ENCODE data around the gene AQP3. TPM values are rescaled to one million over a fixed set of nuclear protein-coding genes. Genes with fewer than 3 reads are reported as not detected.

Gene AQP3
- total and polyA plus RNA-seq, 2 of the 4 experiments (the other 2 are of a cell fraction), result 3.8 to 12.2 TPM

DNA sequence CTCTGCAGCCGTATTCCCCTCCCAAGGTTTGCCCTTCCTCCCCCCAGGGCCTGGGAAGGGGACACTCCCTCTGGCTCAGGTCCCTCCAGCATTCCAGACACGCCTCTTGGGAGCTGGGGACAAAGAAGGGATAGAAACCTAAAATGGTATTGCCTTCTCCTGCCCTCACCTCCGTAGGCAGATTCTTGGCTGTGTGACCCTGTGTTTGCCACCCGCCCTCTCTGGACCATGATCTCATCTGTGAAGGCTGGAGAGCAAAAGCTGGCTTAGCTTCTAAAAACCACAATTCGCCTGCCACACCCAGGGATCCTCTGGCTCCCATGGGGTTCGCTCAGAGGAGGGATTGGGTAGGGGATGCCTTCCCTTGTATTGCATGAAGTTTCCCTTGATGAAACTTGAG lies 7.7 kb downstream of the AQP3 start:
- ATAC-seq (ENCODE audit: low read depth), result no peak
- no peak overlapping the region for H4K91ac ChIP-seq (ENCODE audit: insufficient read depth, low read depth, low read length)

More for the DNA sequence above, 7.7 kb downstream of the AQP3 start:
- 0 out of 2 replicates have a peak, but pooled peaks cover 4% of the 10 kb centered on the region for H3K9me1 ChIP-seq (ENCODE audit: insufficient read depth, low read length)
- no peak for DNase-seq
- H3K36me3 ChIP-seq (ENCODE audit: control insufficient read depth, insufficient read depth, low read length), result no peaks in the 10 kb centered on the region
- dilution Hi-C loops (cut with HindIII; ENCODE audit: low sequenced_read_pairs, unreplicated experiment) (no loop called here), in situ Hi-C loops (cut with MboI; ENCODE audit: low sequenced_read_pairs) (no loop called here), intact Hi-C loops (cut with micrococcal nuclease) (no loop called here)
- TF ChIP-seq, protein P1, sequence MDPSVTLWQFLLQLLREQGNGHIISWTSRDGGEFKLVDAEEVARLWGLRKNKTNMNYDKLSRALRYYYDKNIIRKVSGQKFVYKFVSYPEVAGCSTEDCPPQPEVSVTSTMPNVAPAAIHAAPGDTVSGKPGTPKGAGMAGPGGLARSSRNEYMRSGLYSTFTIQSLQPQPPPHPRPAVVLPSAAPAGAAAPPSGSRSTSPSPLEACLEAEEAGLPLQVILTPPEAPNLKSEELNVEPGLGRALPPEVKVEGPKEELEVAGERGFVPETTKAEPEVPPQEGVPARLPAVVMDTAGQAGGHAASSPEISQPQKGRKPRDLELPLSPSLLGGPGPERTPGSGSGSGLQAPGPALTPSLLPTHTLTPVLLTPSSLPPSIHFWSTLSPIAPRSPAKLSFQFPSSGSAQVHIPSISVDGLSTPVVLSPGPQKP (IDR thresholded peaks at IDR 0.05; ENCODE audit: borderline replicate concordance, low read depth, low read length), result no peak
- TF ChIP-seq MAFK (IDR thresholded peaks at IDR 0.05; ENCODE audit: low read depth, low read length) (no peak), RAD21 (IDR thresholded peaks at IDR 0.05; ENCODE audit: low read length) (no peak), MXI1 (IDR thresholded peaks at IDR 0.05; ENCODE audit: borderline replicate concordance, low read depth, low read length) (no peak), CEBPB (IDR thresholded peaks at IDR 0.05; ENCODE audit: low read depth, low read length) (no peak), RFX5 (IDR thresholded peaks at IDR 0.05; ENCODE audit: low read depth, low read length) (no peak), NFE2L2 (IDR thresholded peaks at IDR 0.05; ENCODE audit: low read depth, low read length) (no peak), RCOR1 (IDR thresholded peaks at IDR 0.05; ENCODE audit: insufficient replicate concordance, low read length) (no peak)
- TF ChIP-seq, protein P2, sequence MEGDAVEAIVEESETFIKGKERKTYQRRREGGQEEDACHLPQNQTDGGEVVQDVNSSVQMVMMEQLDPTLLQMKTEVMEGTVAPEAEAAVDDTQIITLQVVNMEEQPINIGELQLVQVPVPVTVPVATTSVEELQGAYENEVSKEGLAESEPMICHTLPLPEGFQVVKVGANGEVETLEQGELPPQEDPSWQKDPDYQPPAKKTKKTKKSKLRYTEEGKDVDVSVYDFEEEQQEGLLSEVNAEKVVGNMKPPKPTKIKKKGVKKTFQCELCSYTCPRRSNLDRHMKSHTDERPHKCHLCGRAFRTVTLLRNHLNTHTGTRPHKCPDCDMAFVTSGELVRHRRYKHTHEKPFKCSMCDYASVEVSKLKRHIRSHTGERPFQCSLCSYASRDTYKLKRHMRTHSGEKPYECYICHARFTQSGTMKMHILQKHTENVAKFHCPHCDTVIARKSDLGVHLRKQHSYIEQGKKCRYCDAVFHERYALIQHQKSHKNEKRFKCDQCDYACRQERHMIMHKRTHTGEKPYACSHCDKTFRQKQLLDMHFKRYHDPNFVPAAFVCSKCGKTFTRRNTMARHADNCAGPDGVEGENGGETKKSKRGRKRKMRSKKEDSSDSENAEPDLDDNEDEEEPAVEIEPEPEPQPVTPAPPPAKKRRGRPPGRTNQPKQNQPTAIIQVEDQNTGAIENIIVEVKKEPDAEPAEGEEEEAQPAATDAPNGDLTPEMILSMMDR (conservative IDR thresholded peaks at IDR 0.05; ENCODE audit: low read depth, low read length), result no peak
- no peaks in the 10 kb centered on the region for H4K20me1 ChIP-seq (ENCODE audit: insufficient read depth, low read length)
- no peak overlapping the region for H3K23ac ChIP-seq (ENCODE audit: low read depth, low read length)
- no peak overlapping the region for H3K56ac ChIP-seq (ENCODE audit: extremely low read depth, insufficient read depth, low read length)
- H2BK5ac ChIP-seq (ENCODE audit: low read depth, low read length, poor library complexity, severe bottlenecking), result no peak overlapping the region
- H3K79me1 ChIP-seq (ENCODE audit: low read depth in 1 of 2, low read length in 2 of 2), result no peaks in the 10 kb centered on the region
- H2AK9ac ChIP-seq (replicated peaks; ENCODE audit: low read depth, low read length, poor library complexity), result no peak overlapping the region
- H4K5ac ChIP-seq (ENCODE audit: low read depth, low read length), result no peak overlapping the region
- H3K4ac ChIP-seq (ENCODE audit: low read depth, low read length), result no peak overlapping the region
- H3K18ac ChIP-seq (ENCODE audit: low read depth, low read length), result no peak overlapping the region
- no peak overlapping the region for H3K14ac ChIP-seq (replicated peaks; ENCODE audit: low read depth, low read length)
- ChIA-PET POLR2A (ENCODE audit: unreplicated experiment) (no interaction called here), CTCF (no interaction called here)
- H3K4me3 ChIP-seq (ENCODE audit: insufficient read depth, low read depth, low read length), result no peak overlapping the region
- peaks cover 2% of the 10 kb centered on the region; the same call in 1 of the 2 replicates for H3K4me1 ChIP-seq (ENCODE audit: control insufficient read depth, insufficient read depth, low read length)
- H2AK5ac ChIP-seq (ENCODE audit: low read depth, low read length), result no peak overlapping the region
- no peak overlapping the region for H2AFZ ChIP-seq (replicated peaks; ENCODE audit: low read length, poor library complexity)
- H3K4me2 ChIP-seq (ENCODE audit: low read depth, low read length), result no peak overlapping the region
- H3K27ac ChIP-seq (ENCODE audit: insufficient read depth, low read length), result no peak overlapping the region
- no peak overlapping the region for H3K9ac ChIP-seq (ENCODE audit: low read depth, low read length)
- no peaks in the 10 kb centered on the region for H3K9me3 ChIP-seq (ENCODE audit: control insufficient read depth, insufficient read depth, low read length)
- BruUV-seq (replicated peaks), result no TSS peak
- H2BK120ac ChIP-seq (ENCODE audit: low read depth, low read length), result no peak overlapping the region
- 80% methylated on average over 2 of the region's 6 CpGs; no CpG with 5 or more reads in 1 of the 2 experiments for WGBS, 2 experiments (ENCODE audit: extremely low coverage in 2 of 2, insufficient read length in 1 of 2)
- no peak overlapping the region for H2BK15ac ChIP-seq (ENCODE audit: low read depth, low read length)
- H2BK20ac ChIP-seq (ENCODE audit: low read depth, low read length), result no peak overlapping the region
- H3K27me3 ChIP-seq (ENCODE audit: control insufficient read depth, insufficient read depth, low read length), result peaks cover 30% of the 10 kb centered on the region
- no peak overlapping the region for H4K8ac ChIP-seq (ENCODE audit: low read depth in 2 of 2, low read length in 2 of 2)
